ENCODE measurements around the gene SFSWAP. TPM values are rescaled to one million over a fixed set of nuclear protein-coding genes. Genes with fewer than 3 reads are reported as not detected.

Gene SFSWAP
- total RNA-seq, 1 experiment from 2014 or later, result 50.4 TPM

DNA sequence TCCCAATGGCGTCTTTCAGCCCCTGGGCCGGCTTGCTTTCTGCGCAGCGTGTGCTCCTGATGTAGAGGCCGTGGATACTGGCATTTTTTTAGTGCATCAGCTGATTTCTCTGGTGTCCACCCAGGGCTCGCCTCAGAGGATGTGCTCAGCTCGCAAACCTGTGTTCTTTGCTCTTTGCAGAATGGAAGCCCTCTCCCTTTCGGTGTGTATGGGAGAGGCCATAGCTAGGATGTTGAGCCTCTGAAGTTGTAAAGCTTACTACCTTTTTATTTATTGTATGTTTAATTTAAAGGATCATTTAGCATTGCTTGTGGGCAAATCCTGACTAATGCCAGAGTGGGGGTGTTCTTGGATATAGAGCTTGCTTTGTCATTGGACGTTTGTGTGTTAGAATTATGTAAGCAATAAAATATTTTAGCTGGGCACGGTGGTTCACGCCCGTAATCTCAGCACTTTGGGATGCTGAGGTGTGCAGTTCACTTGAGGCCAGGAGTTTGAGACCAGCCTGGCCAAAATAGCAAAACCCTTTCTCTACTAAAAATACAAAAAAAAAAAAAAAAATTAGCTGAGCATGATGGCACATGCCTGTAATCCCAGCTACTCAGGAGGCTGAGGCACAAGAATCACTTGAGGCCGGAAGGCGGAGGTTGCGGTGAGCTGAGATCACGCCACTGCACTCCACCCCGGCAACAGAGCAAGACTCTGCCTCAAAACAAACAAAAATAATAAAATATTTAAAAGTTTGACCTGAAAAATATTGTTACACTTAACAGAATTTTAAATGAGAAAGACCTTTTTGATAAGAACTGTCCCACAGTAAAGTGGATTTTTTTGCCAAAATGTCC lies 64.7 kb downstream of the SFSWAP start:
- Histone ChIP-seq H3K4me2 (ENCODE audit: low read length) (no peak overlapping the region), H3K9ac (ENCODE audit: low read length) (no peak overlapping the region), H2AFZ (ENCODE audit: low read depth, low read length, poor library complexity, severe bottlenecking) (no peak overlapping the region), H3K36me3 (ENCODE audit: control insufficient read depth in 1 of 2, insufficient read depth in 2 of 2, low read length in 2 of 2) (peaks cover 23 to 32% of the 10 kb centered on the region in 2 experiments; a peak in 3 of 4 replicates), H3K27me3 (ENCODE audit: insufficient read depth, low read length) (no peaks in the 10 kb centered on the region), H3K27ac (ENCODE audit: low read depth, low read length) (no peak overlapping the region), H3K9me2 (ENCODE audit: insufficient read depth) (no peaks in the 10 kb centered on the region), H3K9me3 (ENCODE audit: control insufficient read depth in 1 of 2, insufficient read depth in 1 of 2, low read depth in 1 of 2, low read length in 2 of 2) (no peaks in the 10 kb centered on the region), H3K79me2 (ENCODE audit: insufficient read depth, low read length) (peaks cover 13% of the 10 kb centered on the region; the same call in 1 of the 2 replicates), H3K4me1 (ENCODE audit: control insufficient read depth in 1 of 2, insufficient read depth in 2 of 2, low read length in 2 of 2) (no peaks in the 10 kb centered on the region; a peak in 1 of 4 replicates), H4K20me1 (ENCODE audit: insufficient read depth) (no peaks in the 10 kb centered on the region), H3K4me3 (replicated peaks in 1 of 2; ENCODE audit: low read depth in 1 of 2, low read length in 2 of 2) (no peak overlapping the region)
- no TSS peak for BruUV-seq (replicated peaks)
- TF ChIP-seq, protein P1, sequence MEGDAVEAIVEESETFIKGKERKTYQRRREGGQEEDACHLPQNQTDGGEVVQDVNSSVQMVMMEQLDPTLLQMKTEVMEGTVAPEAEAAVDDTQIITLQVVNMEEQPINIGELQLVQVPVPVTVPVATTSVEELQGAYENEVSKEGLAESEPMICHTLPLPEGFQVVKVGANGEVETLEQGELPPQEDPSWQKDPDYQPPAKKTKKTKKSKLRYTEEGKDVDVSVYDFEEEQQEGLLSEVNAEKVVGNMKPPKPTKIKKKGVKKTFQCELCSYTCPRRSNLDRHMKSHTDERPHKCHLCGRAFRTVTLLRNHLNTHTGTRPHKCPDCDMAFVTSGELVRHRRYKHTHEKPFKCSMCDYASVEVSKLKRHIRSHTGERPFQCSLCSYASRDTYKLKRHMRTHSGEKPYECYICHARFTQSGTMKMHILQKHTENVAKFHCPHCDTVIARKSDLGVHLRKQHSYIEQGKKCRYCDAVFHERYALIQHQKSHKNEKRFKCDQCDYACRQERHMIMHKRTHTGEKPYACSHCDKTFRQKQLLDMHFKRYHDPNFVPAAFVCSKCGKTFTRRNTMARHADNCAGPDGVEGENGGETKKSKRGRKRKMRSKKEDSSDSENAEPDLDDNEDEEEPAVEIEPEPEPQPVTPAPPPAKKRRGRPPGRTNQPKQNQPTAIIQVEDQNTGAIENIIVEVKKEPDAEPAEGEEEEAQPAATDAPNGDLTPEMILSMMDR (IDR thresholded peaks at IDR 0.05 in 2 of 3, conservative IDR thresholded peaks at IDR 0.05 in 1 of 3; ENCODE audit: borderline replicate concordance in 1 of 3, insufficient read depth in 1 of 3, low read depth in 2 of 3, low read length in 2 of 3), result no peak
- TF ChIP-seq ZFX (IDR thresholded peaks at IDR 0.05) (no peak), FOSL1 (IDR thresholded peaks at IDR 0.05; ENCODE audit: low read depth) (no peak), EZH2phosphoT487 (IDR thresholded peaks at IDR 0.05; ENCODE audit: borderline replicate concordance) (no peak), ZNF274 (IDR thresholded peaks at IDR 0.05; ENCODE audit: low read depth, low read length) (no peak), CBX3 (IDR thresholded peaks at IDR 0.05; ENCODE audit: low read depth) (no peak), POLR2A (IDR thresholded peaks at IDR 0.05; ENCODE audit: borderline replicate concordance, extremely low read depth, insufficient read depth, insufficient read length) (no peak), EZH2 (IDR thresholded peaks at IDR 0.05) (no peak), RAD21 (IDR thresholded peaks at IDR 0.05; ENCODE audit: low read depth) (no peak), EGR1 (IDR thresholded peaks at IDR 0.05; ENCODE audit: low read depth) (no peak), CEBPB (IDR thresholded peaks at IDR 0.05; ENCODE audit: low read depth) (no peak), ELF1 (IDR thresholded peaks at IDR 0.05; ENCODE audit: borderline replicate concordance, low read depth) (no peak), YY1 (IDR thresholded peaks at IDR 0.05; ENCODE audit: extremely low read depth, insufficient replicate concordance, low read depth, low read length) (no peak), TCF7L2 (IDR thresholded peaks at IDR 0.05; ENCODE audit: borderline replicate concordance, extremely low read depth, insufficient read depth, insufficient read length) (no peak), SRF (IDR thresholded peaks at IDR 0.05; ENCODE audit: low read depth) (no peak), SIN3A (IDR thresholded peaks at IDR 0.05; ENCODE audit: low read depth) (no peak)
- TF ChIP-seq, protein P2, sequence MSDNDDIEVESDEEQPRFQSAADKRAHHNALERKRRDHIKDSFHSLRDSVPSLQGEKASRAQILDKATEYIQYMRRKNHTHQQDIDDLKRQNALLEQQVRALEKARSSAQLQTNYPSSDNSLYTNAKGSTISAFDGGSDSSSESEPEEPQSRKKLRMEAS (IDR thresholded peaks at IDR 0.05), result no peak
- TF ChIP-seq, protein P3, sequence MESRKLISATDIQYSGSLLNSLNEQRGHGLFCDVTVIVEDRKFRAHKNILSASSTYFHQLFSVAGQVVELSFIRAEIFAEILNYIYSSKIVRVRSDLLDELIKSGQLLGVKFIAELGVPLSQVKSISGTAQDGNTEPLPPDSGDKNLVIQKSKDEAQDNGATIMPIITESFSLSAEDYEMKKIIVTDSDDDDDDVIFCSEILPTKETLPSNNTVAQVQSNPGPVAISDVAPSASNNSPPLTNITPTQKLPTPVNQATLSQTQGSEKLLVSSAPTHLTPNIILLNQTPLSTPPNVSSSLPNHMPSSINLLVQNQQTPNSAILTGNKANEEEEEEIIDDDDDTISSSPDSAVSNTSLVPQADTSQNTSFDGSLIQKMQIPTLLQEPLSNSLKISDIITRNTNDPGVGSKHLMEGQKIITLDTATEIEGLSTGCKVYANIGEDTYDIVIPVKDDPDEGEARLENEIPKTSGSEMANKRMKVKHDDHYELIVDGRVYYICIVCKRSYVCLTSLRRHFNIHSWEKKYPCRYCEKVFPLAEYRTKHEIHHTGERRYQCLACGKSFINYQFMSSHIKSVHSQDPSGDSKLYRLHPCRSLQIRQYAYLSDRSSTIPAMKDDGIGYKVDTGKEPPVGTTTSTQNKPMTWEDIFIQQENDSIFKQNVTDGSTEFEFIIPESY (IDR thresholded peaks at IDR 0.05; ENCODE audit: extremely low read depth, insufficient replicate concordance, low read length), result no peak
- DNase-seq (ENCODE audit: low read depth, low spot score) (no peak), ATAC-seq (no peak)
- intact Hi-C loops (cut with micrococcal nuclease), result no loop called here
- CTCF ChIA-PET, result no interaction called here
- RAD21 ChIA-PET (ENCODE audit: low non-redundant PET in 1 of 2, low total read pairs in 2 of 2, uncharacterized antibody in 2 of 2, unreplicated experiment in 2 of 2), result no interaction called here
- POLR2A ChIA-PET, result no interaction called here
